Neural cell (in vitro differentiated cells): Measurements from ENCODE around the gene SIX3.

Experiments used
- CTCF ChIP-seq: fragments of 450-650 bp; IDR thresholded peaks from 2 replicates; pipeline ENCODE4 v1.5.1; 2014; ENCODE audit warnings: antibody characterized with exemption, mild to moderate bottlenecking, moderate library complexity; ENCODE audit not compliant: poor library complexity, severe bottlenecking
- POLR2AphosphoS5 ChIP-seq: IDR thresholded peaks from 2 replicates; pipeline ENCODE4 v1.6.1; 2012
- SMC3 ChIP-seq: fragments of 450-650 bp; conservative IDR thresholded peaks from 2 replicates; pipeline ENCODE4 v1.6.1; 2014; ENCODE audit warnings: antibody characterized with exemption, mild to moderate bottlenecking, moderate library complexity; ENCODE audit not compliant: poor library complexity
- TF ChIP-seq, protein P1 (sequence below): IDR thresholded peaks from 2 replicates; pipeline ENCODE4 v1.6.1; 2012; ENCODE audit warnings: borderline replicate concordance

GRCh38 chr2:44956843-44957242 lies 15.3 kb downstream of the SIX3 start:
- TF ChIP-seq POLR2AphosphoS5 = no peak
- TF ChIP-seq, protein P1, sequence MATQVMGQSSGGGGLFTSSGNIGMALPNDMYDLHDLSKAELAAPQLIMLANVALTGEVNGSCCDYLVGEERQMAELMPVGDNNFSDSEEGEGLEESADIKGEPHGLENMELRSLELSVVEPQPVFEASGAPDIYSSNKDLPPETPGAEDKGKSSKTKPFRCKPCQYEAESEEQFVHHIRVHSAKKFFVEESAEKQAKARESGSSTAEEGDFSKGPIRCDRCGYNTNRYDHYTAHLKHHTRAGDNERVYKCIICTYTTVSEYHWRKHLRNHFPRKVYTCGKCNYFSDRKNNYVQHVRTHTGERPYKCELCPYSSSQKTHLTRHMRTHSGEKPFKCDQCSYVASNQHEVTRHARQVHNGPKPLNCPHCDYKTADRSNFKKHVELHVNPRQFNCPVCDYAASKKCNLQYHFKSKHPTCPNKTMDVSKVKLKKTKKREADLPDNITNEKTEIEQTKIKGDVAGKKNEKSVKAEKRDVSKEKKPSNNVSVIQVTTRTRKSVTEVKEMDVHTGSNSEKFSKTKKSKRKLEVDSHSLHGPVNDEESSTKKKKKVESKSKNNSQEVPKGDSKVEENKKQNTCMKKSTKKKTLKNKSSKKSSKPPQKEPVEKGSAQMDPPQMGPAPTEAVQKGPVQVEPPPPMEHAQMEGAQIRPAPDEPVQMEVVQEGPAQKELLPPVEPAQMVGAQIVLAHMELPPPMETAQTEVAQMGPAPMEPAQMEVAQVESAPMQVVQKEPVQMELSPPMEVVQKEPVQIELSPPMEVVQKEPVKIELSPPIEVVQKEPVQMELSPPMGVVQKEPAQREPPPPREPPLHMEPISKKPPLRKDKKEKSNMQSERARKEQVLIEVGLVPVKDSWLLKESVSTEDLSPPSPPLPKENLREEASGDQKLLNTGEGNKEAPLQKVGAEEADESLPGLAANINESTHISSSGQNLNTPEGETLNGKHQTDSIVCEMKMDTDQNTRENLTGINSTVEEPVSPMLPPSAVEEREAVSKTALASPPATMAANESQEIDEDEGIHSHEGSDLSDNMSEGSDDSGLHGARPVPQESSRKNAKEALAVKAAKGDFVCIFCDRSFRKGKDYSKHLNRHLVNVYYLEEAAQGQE = no peak
- TF ChIP-seq SMC3 = no peak
- no peak for TF ChIP-seq CTCF
